Activated CD8-positive, alpha-beta memory T cell treated with anti-CD3 and anti-CD28 coated beads, Interleukin-2, amount 50 U/mL, for 24 hours (primary cell): ENCODE results near the gene ARHGAP11A.

Source experiments
- DNase-seq: peaks from one replicate; pipeline ENCODE4 v3.0.0-alpha.2; 2020; ENCODE audit errors: extremely low read depth

ARHGAP11A gene

GRCh38 chr15:32688151-32688639, 72.9 kb downstream of the ARHGAP11A start:
- no peak for DNase-seq
